H9 (cell line): ENCODE data around the gene PLA2G1B. TPM values are rescaled to one million over a fixed set of nuclear protein-coding genes. Genes with fewer than 3 reads are reported as not detected.

Experiments
- DNase-seq: peaks from one replicate; pipeline ENCODE4 v3.0.0-alpha.2; 2017
- H2AFZ ChIP-seq: one replicate; pipeline ENCODE4 v1.6.1; 2013; ENCODE audit warnings: mild to moderate bottlenecking, low read length, control low read depth, moderate library complexity
- H2AK5ac ChIP-seq: 2 replicates; pipeline ENCODE4 v1.6.1; 2013; ENCODE audit warnings: low read length, control low read depth, mixed read lengths; ENCODE audit not compliant: insufficient read length
- H2BK120ac ChIP-seq: one replicate; pipeline ENCODE4 v1.6.1; 2013; ENCODE audit warnings: low read depth, mild to moderate bottlenecking, low read length, control low read depth, inconsistent platforms; ENCODE audit not compliant: poor library complexity, severe bottlenecking
- H2BK12ac ChIP-seq: 2 replicates; pipeline ENCODE4 v1.6.1; 2013; ENCODE audit warnings: low read length, control low read depth, mixed read lengths, low read depth; ENCODE audit not compliant: insufficient read length
- H2BK15ac ChIP-seq: 2 replicates; pipeline ENCODE4 v1.6.1; 2013; ENCODE audit warnings: low read depth, low read length, control low read depth
- H2BK20ac ChIP-seq: one replicate; pipeline ENCODE4 v1.6.1; 2013; ENCODE audit warnings: low read depth, mild to moderate bottlenecking, low read length, control low read depth, inconsistent platforms; ENCODE audit not compliant: poor library complexity, severe bottlenecking
- H2BK5ac ChIP-seq: 2 replicates; pipeline ENCODE4 v1.6.1; 2013; ENCODE audit warnings: low read length, control low read depth, mixed read lengths; ENCODE audit not compliant: insufficient read length
- H3K14ac ChIP-seq: 2 replicates; pipeline ENCODE4 v1.6.1; 2013; ENCODE audit warnings: low read length, control low read depth; ENCODE audit not compliant: insufficient read depth
- H3K18ac ChIP-seq: 2 replicates; pipeline ENCODE4 v1.6.1; 2013; ENCODE audit warnings: low read depth, mild to moderate bottlenecking, mixed read lengths, low read length, control low read depth; ENCODE audit not compliant: insufficient read length
- H3K23ac ChIP-seq: 2 replicates; pipeline ENCODE4 v1.6.1; 2013; ENCODE audit warnings: low read length, control low read depth, mixed read lengths, low read depth; ENCODE audit not compliant: insufficient read length
- H3K23me2 ChIP-seq: 2 replicates; pipeline ENCODE4 v1.6.1; 2013; ENCODE audit warnings: low read depth, mild to moderate bottlenecking, mixed read lengths, low read length, control low read depth; ENCODE audit not compliant: insufficient read length, poor library complexity, severe bottlenecking
- H3K27ac ChIP-seq: 2 replicates; pipeline ENCODE4 v1.5.1; 2013; ENCODE audit warnings: low read length, control low read depth, mixed read lengths, low read depth; ENCODE audit not compliant: insufficient read length
- H3K27me3 ChIP-seq: 2 replicates; pipeline ENCODE4 v1.6.1; 2013; ENCODE audit warnings: low read length, control low read depth, inconsistent platforms; ENCODE audit not compliant: insufficient read depth
- H3K4ac ChIP-seq: 2 replicates; pipeline ENCODE4 v1.6.1; 2013; ENCODE audit warnings: low read depth, mild to moderate bottlenecking, control low read depth, inconsistent platforms, low read length, moderate library complexity
- H3K4me1 ChIP-seq: 2 replicates; pipeline ENCODE4 v1.6.1; 2013; ENCODE audit warnings: low read length, control low read depth, inconsistent platforms; ENCODE audit not compliant: insufficient read depth
- H3K4me2 ChIP-seq: 2 replicates; pipeline ENCODE4 v1.6.1; 2013; ENCODE audit warnings: low read length, control low read depth, mixed read lengths; ENCODE audit not compliant: insufficient read length, insufficient read depth
- H3K56ac ChIP-seq: 2 replicates; pipeline ENCODE4 v1.6.1; 2013; ENCODE audit warnings: low read depth, mild to moderate bottlenecking, mixed read lengths, low read length, control low read depth; ENCODE audit not compliant: insufficient read length
- H3K79me1 ChIP-seq: 2 replicates; pipeline ENCODE4 v1.6.1; 2013; ENCODE audit warnings: low read depth, mild to moderate bottlenecking, moderate library complexity, low read length, control low read depth, inconsistent platforms; ENCODE audit not compliant: insufficient read depth, poor library complexity, severe bottlenecking
- H3K79me2 ChIP-seq: 2 replicates; pipeline ENCODE4 v1.6.1; 2013; ENCODE audit warnings: low read length, control low read depth, inconsistent platforms; ENCODE audit not compliant: insufficient read depth
- H3K9ac ChIP-seq: 2 replicates; pipeline ENCODE4 v1.6.1; 2013; ENCODE audit warnings: low read length, control low read depth, mixed read lengths; ENCODE audit not compliant: insufficient read length; ENCODE audit errors: extremely low read depth
- H3K9me3 ChIP-seq: one replicate; pipeline ENCODE4 v1.6.1; 2013; ENCODE audit warnings: low read depth, low read length, inconsistent platforms; ENCODE audit not compliant: control insufficient read depth
- H3T11ph ChIP-seq: one replicate; pipeline ENCODE4 v1.6.1; 2013; ENCODE audit warnings: mild to moderate bottlenecking, low read length, control low read depth, inconsistent platforms
- H4K20me1 ChIP-seq: one replicate; pipeline ENCODE4 v1.6.1; 2013; ENCODE audit not compliant: control insufficient read depth, insufficient read length, insufficient read depth
- H4K5ac ChIP-seq: 2 replicates; pipeline ENCODE4 v1.6.1; 2013; ENCODE audit warnings: low read depth, mild to moderate bottlenecking, mixed read lengths, low read length, control low read depth; ENCODE audit not compliant: insufficient read length
- H4K8ac ChIP-seq: replicated peaks from 2 replicates; pipeline ENCODE4 v1.6.1; 2013; ENCODE audit warnings: low read length, control low read depth, mixed read lengths, low read depth; ENCODE audit not compliant: insufficient read length
- H4K91ac ChIP-seq: 2 replicates; pipeline ENCODE4 v1.6.1; 2013; ENCODE audit warnings: low read depth, mild to moderate bottlenecking, moderate library complexity, mixed read lengths, low read length, control low read depth; ENCODE audit not compliant: insufficient read length
- H3K27ac Mint-ChIP-seq, 3 experiments: 2 replicates in 2 of 3; 3 replicates in 1 of 3; pipeline ENCODE4 v1.8.0; 2020 to 2021; ENCODE audit warnings: mixed read lengths in 3 of 3, mild to moderate bottlenecking in 1 of 3, moderate library complexity in 1 of 3
- H3K27me3 Mint-ChIP-seq: 2 replicates; pipeline ENCODE4 v1.8.0; 2021; ENCODE audit warnings: low read depth, mild to moderate bottlenecking, moderate library complexity, mixed read lengths
- H3K36me3 Mint-ChIP-seq, 3 experiments: 2 replicates in 2 of 3; 3 replicates in 1 of 3; pipeline ENCODE4 v1.8.0; 2020 to 2021; ENCODE audit warnings: low read depth in 3 of 3, mixed read lengths in 3 of 3; ENCODE audit not compliant: insufficient read depth in 1 of 3
- H3K4me1 Mint-ChIP-seq, 2 experiments: 2 replicates each; pipeline ENCODE4 v1.8.0; 2020; ENCODE audit warnings: mixed read lengths in 2 of 2
- H3K4me3 Mint-ChIP-seq, 2 experiments: 2 replicates in 1 of 2; 3 replicates in 1 of 2; pipeline ENCODE4 v1.8.0; 2020 to 2021; ENCODE audit warnings: mild to moderate bottlenecking in 2 of 2, mixed read lengths in 2 of 2, moderate library complexity in 1 of 2
- H3K9me3 Mint-ChIP-seq, 2 experiments: 2 replicates in 1 of 2; 3 replicates in 1 of 2; pipeline ENCODE4 v1.8.0; 2020; ENCODE audit warnings: mild to moderate bottlenecking in 2 of 2, mixed read lengths in 2 of 2, moderate library complexity in 1 of 2
- WGBS: extraction: QIAGEN DNeasy Blood & Tissue Kit; methylation state at CpG from one replicate; pipeline ENCODE4 v1.1.7; 2013; ENCODE audit warnings: missing lambda C conversion rate, low lambda C conversion rate, mixed read lengths; ENCODE audit not compliant: insufficient read length; ENCODE audit errors: extremely low coverage; 5-methylcytosine and 5-hydroxymethylcytosine counted together
- total RNA-seq: library from RNA; stranded (reverse); gene quantifications from 2 replicates; pipeline ENCODE4 v1.2.1, GENCODE V29; 2021
- TF ChIP-seq, protein P1 (sequence below): fragments of 200-600 bp; sonication (generic); conservative IDR thresholded peaks from 3 replicates; pipeline ENCODE4 v1.8.0; 2021; ENCODE audit warnings: antibody characterized with exemption, mild to moderate bottlenecking

The PLA2G1B gene
- total RNA-seq, 1 experiment from 2014 or later: not detected

DNA sequence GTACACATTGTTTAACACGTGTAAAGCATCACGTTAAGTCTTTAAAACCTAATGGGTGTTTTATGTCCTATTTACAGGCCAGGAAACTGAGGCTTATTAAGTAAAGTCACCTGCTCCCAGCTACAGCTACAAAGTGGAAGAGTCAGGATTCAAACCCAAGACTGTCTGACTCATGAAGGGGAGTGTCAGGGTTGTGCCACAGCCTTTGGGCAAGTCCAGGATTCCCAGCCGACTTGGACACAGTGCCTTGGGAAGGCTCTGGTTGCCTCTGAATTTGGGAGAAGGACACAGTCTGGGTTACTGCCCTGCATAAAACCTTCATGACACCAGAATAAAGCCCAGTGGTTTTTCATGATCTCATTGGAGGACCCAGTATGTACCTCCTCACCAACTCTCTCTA, 43.2 kb downstream of the PLA2G1B start:
- H3K79me1 ChIP-seq: no peaks in the 10 kb centered on the region
- no peak overlapping the region for H3T11ph ChIP-seq
- H2BK12ac ChIP-seq: no peak overlapping the region
- H3K23me2 ChIP-seq: no peaks in the 10 kb centered on the region
- H2BK20ac ChIP-seq: no peak overlapping the region
- Mint-ChIP-seq H3K27ac (no peak overlapping the region), H3K27me3 (no peaks in the 10 kb centered on the region; the same call in none of the 2 replicates), H3K9me3 (peaks cover 3 to 4% of the 10 kb centered on the region in 2 experiments; a peak in 4 of 5 replicates), H3K4me3 (no peak overlapping the region), H3K36me3 (peaks cover under 1 to 2% (median 2%) of the 10 kb centered on the region in 3 experiments; a peak in 5 of 7 replicates), H3K4me1 (peaks cover 14 to 18% of the 10 kb centered on the region in 2 experiments)
- no CpG with 5 or more reads among the region's 3 CpGs for WGBS
- H2BK5ac ChIP-seq: no peak overlapping the region
- TF ChIP-seq, protein P1, sequence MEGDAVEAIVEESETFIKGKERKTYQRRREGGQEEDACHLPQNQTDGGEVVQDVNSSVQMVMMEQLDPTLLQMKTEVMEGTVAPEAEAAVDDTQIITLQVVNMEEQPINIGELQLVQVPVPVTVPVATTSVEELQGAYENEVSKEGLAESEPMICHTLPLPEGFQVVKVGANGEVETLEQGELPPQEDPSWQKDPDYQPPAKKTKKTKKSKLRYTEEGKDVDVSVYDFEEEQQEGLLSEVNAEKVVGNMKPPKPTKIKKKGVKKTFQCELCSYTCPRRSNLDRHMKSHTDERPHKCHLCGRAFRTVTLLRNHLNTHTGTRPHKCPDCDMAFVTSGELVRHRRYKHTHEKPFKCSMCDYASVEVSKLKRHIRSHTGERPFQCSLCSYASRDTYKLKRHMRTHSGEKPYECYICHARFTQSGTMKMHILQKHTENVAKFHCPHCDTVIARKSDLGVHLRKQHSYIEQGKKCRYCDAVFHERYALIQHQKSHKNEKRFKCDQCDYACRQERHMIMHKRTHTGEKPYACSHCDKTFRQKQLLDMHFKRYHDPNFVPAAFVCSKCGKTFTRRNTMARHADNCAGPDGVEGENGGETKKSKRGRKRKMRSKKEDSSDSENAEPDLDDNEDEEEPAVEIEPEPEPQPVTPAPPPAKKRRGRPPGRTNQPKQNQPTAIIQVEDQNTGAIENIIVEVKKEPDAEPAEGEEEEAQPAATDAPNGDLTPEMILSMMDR: no peak
- no peak for DNase-seq
- H3K4ac ChIP-seq: no peak overlapping the region
- H2BK120ac ChIP-seq: no peak overlapping the region
- H3K14ac ChIP-seq: no peak overlapping the region
- H2AFZ ChIP-seq: no peak overlapping the region
- no peak overlapping the region for H3K18ac ChIP-seq
- H3K9me3 ChIP-seq: no peaks in the 10 kb centered on the region
- H2BK15ac ChIP-seq: no peak overlapping the region
- no peak overlapping the region for H3K4me2 ChIP-seq
- no peak overlapping the region for H4K5ac ChIP-seq
- H3K9ac ChIP-seq: no peak overlapping the region
- no peak overlapping the region for H3K56ac ChIP-seq
- H3K79me2 ChIP-seq: no peaks in the 10 kb centered on the region
- no peak overlapping the region for H2AK5ac ChIP-seq
- H4K91ac ChIP-seq: no peak overlapping the region
- no peaks in the 10 kb centered on the region for H3K4me1 ChIP-seq
- H4K8ac ChIP-seq: no peak overlapping the region
- H4K20me1 ChIP-seq: no peaks in the 10 kb centered on the region
- H3K23ac ChIP-seq: no peak overlapping the region
- H3K27me3 ChIP-seq: no peaks in the 10 kb centered on the region
- H3K27ac ChIP-seq: no peak overlapping the region
